A549 (cell line): ENCODE measurements around the gene KIF9.

Experiments
- CHD2 ChIP-seq: fragments of 150-350 bp; IDR thresholded peaks from 2 replicates; pipeline ENCODE4 v1.6.1; 2014; ENCODE audit warnings: low read length; ENCODE audit not compliant: partially characterized antibody
- EP300 ChIP-seq, 2 experiments: fragments of >200 bp; sonication (Bioruptor Twin); formaldehyde crosslinking; IDR thresholded peaks; 2 replicates in 1 of 2; 3 replicates in 1 of 2; pipeline ENCODE4 v1.6.1; 2016 to 2017
- ESRRA ChIP-seq: fragments of 150-350 bp; IDR thresholded peaks from 2 replicates; pipeline ENCODE4 v1.6.1; 2014; ENCODE audit warnings: mild to moderate bottlenecking, low read length, borderline replicate concordance
- POLR2A ChIP-seq: IDR thresholded peaks from 2 replicates; pipeline ENCODE4 v1.6.1; 2012; ENCODE audit warnings: mild to moderate bottlenecking, low read length
- POLR2AphosphoS2 ChIP-seq: conservative IDR thresholded peaks from 2 replicates; pipeline ENCODE4 v1.6.1; 2012; ENCODE audit warnings: low read length, improper control_type of control experiment, inconsistent platforms
- SREBF2 ChIP-seq: fragments of 450-650 bp; IDR thresholded peaks from 2 replicates; pipeline ENCODE4 v1.6.1; 2014; ENCODE audit warnings: mild to moderate bottlenecking, moderate library complexity
- TF ChIP-seq, protein P1 (sequence below): fragments of >200 bp; sonication (Bioruptor Twin); formaldehyde crosslinking; IDR thresholded peaks from 3 replicates; pipeline ENCODE4 v1.5.1; 2016
- TF ChIP-seq, protein P2 (sequence below): fragments of >200 bp; sonication (Bioruptor Twin); formaldehyde crosslinking; IDR thresholded peaks from 2 replicates; pipeline ENCODE4 v1.6.1; 2016
- TF ChIP-seq, protein P3 (sequence below): fragments of >200 bp; sonication (Bioruptor Twin); formaldehyde crosslinking; IDR thresholded peaks from 3 replicates; pipeline ENCODE4 v1.6.1; 2016

DNA sequence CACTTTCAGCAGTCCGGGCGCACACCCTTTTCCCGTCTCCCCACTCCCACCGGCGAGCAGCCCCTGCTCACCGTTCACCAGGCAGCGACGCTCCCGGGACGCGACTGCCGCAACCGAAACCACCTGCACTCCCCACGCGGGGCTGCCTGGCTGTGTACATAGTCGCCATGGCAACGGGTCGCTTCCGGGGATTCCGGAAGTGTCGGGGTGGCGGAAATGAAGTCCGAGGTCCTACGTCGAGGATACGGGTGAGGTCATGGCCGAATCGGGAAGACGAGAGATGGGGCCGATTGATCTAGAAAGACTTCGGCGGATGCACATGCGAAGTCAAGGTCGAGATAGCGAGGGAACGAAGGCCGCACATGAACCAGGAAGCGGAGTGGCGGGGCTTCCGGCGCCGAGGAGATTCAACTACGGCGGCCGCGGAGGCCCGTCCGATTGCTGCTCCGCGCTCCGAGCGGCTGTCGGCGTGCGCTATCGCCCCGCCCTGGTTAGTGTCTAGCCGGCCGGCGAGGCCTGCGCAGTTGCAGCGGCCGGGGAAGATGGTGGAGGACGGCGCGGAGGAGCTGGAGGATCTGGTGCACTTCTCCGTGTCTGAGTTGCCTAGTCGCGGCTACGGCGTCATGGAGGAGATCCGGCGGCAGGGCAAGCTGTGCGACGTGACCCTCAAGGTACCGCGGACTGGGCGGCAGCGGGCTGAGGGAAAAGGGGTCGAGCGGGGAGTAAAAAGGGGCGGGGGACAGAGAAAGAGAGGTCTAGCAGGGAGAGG, at the start of gene KIF9, which contains the start of gene KLHL18:
- TF ChIP-seq EP300 (IDR thresholded peaks at IDR 0.05) = no peak
- TF ChIP-seq, protein P1, sequence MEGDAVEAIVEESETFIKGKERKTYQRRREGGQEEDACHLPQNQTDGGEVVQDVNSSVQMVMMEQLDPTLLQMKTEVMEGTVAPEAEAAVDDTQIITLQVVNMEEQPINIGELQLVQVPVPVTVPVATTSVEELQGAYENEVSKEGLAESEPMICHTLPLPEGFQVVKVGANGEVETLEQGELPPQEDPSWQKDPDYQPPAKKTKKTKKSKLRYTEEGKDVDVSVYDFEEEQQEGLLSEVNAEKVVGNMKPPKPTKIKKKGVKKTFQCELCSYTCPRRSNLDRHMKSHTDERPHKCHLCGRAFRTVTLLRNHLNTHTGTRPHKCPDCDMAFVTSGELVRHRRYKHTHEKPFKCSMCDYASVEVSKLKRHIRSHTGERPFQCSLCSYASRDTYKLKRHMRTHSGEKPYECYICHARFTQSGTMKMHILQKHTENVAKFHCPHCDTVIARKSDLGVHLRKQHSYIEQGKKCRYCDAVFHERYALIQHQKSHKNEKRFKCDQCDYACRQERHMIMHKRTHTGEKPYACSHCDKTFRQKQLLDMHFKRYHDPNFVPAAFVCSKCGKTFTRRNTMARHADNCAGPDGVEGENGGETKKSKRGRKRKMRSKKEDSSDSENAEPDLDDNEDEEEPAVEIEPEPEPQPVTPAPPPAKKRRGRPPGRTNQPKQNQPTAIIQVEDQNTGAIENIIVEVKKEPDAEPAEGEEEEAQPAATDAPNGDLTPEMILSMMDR = no peak
- TF ChIP-seq CHD2 = no peak
- peak; percentile 75 for TF ChIP-seq POLR2A
- TF ChIP-seq, protein P2, sequence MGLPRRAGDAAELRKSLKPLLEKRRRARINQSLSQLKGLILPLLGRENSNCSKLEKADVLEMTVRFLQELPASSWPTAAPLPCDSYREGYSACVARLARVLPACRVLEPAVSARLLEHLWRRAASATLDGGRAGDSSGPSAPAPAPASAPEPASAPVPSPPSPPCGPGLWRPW = no peak
- no peak for TF ChIP-seq SREBF2
- no peak for TF ChIP-seq ESRRA
- TF ChIP-seq, protein P3, sequence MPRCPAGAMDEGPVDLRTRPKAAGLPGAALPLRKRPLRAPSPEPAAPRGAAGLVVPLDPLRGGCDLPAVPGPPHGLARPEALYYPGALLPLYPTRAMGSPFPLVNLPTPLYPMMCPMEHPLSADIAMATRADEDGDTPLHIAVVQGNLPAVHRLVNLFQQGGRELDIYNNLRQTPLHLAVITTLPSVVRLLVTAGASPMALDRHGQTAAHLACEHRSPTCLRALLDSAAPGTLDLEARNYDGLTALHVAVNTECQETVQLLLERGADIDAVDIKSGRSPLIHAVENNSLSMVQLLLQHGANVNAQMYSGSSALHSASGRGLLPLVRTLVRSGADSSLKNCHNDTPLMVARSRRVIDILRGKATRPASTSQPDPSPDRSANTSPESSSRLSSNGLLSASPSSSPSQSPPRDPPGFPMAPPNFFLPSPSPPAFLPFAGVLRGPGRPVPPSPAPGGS = no peak
- TF ChIP-seq POLR2AphosphoS2 = no peak
